MCF 10A (cell line): ENCODE measurements around the gene GLS. TPM values are rescaled to one million over a fixed set of nuclear protein-coding genes. Genes with fewer than 3 reads are reported as not detected.

Source experiments
- BruUV-seq: library from RNA; stranded (reverse); fragments of 400-500 nt; replicated peaks from 2 replicates; lab custom pipeline; 2021; lab: Mats Ljungman, UMichigan
- CTCF ChIA-PET: fragments of 300-600 bp; sonication (Branson Sonifier 250); formaldehyde crosslinking; extraction: SDS; loops from one replicate; lab custom pipeline; 2021; ENCODE audit warnings: antibody characterized with exemption, inconsistent platforms; lab: Yijun Ruan, JAX
- POLR2A ChIA-PET: fragments of 300-600, 350-650 bp; sonication (Branson Sonifier 250); formaldehyde crosslinking; extraction: SDS; loops from one replicate; lab custom pipeline; 2020; ENCODE audit warnings: antibody characterized with exemption, inconsistent platforms; lab: Yijun Ruan, JAX
- DNase-seq: peaks from one replicate; pipeline ENCODE4 v3.0.0-alpha.2; 2018; ENCODE audit not compliant: unreplicated experiment
- H3K27ac Mint-ChIP-seq: one replicate; pipeline ENCODE4 v1.8.0; 2022; ENCODE audit warnings: mild to moderate bottlenecking, low read depth, mixed read lengths; ENCODE audit not compliant: unreplicated experiment
- H3K27me3 Mint-ChIP-seq: one replicate; pipeline ENCODE4 v1.8.0; 2022; ENCODE audit warnings: mixed read lengths; ENCODE audit not compliant: insufficient read depth, unreplicated experiment
- H3K36me3 Mint-ChIP-seq: one replicate; pipeline ENCODE4 v1.8.0; 2022; ENCODE audit warnings: mild to moderate bottlenecking, moderate library complexity, mixed read lengths; ENCODE audit not compliant: insufficient read depth, unreplicated experiment
- H3K4me1 Mint-ChIP-seq: one replicate; pipeline ENCODE4 v1.8.0; 2022; ENCODE audit warnings: mixed read lengths; ENCODE audit not compliant: insufficient read depth, unreplicated experiment
- H3K4me3 Mint-ChIP-seq: one replicate; pipeline ENCODE4 v1.8.0; 2022; ENCODE audit warnings: mild to moderate bottlenecking, moderate library complexity, mixed read lengths; ENCODE audit not compliant: unreplicated experiment
- H3K9me3 Mint-ChIP-seq: one replicate; pipeline ENCODE4 v1.8.0; 2022; ENCODE audit warnings: mixed read lengths; ENCODE audit not compliant: unreplicated experiment
- CTCF ChIP-seq: fragments of 200-600 bp; IDR thresholded peaks from one replicate; pipeline ENCODE4 v1.8.0; 2022; ENCODE audit warnings: antibody characterized with exemption, mild to moderate bottlenecking; ENCODE audit not compliant: unreplicated experiment
- intact Hi-C: fragments of 100-400 bp; cut with micrococcal nuclease; formaldehyde crosslinking; loops from 2 replicates; pipeline ENCODE4 v1.14.1; 2022
- total RNA-seq: library from RNA; stranded (reverse); gene quantifications from 2 replicates; pipeline ENCODE4 v1.2.3, GENCODE V29; 2022

Gene GLS
- total RNA-seq, 1 experiment from 2014 or later: 121 TPM

GRCh38 chr2:190889175-190889943 lies 8.7 kb downstream of the GLS start:
- no peaks in the 10 kb centered on the region for H3K9me3 Mint-ChIP-seq
- peak overlapping the region; percentile 73 for H3K27ac Mint-ChIP-seq
- POLR2A ChIA-PET: interaction anchor here (0.9 to 5.1 kb wide), 4 partner anchors 7 to 27 kb away, joined by 3 to 53 read pairs (median 6); no protein-coding TSS in a partner anchor
- intact Hi-C loops: no loop called here
- H3K27me3 Mint-ChIP-seq: no peaks in the 10 kb centered on the region
- no peak overlapping the region for H3K4me3 Mint-ChIP-seq
- DNase-seq: no peak
- H3K4me1 Mint-ChIP-seq: peaks cover 37% of the 10 kb centered on the region
- TF ChIP-seq CTCF: no peak
- CTCF ChIA-PET: interaction anchor here (0.7 to 1.0 kb wide), 3 partner anchors 9 to 507 kb away, joined by 3 to 4 read pairs (median 4); partner anchors contain the start of gene GLS
- BruUV-seq: no TSS peak
- H3K36me3 Mint-ChIP-seq: no peaks in the 10 kb centered on the region

- TF ChIP-seq CTCF: no peak
- ChIA-PET POLR2A (interaction anchor here (5.1 kb wide), 1 partner anchor 9 kb away, joined by 53 read pairs; no protein-coding TSS in a partner anchor), CTCF (interaction anchor here (0.5 to 0.9 kb wide), 3 partner anchors 8 to 110 kb away, joined by 3 read pairs; no protein-coding TSS in a partner anchor)
- peaks cover 7% of the 10 kb centered on the region for H3K36me3 Mint-ChIP-seq
- no peaks in the 10 kb centered on the region for H3K9me3 Mint-ChIP-seq
- H3K27me3 Mint-ChIP-seq: no peaks in the 10 kb centered on the region
- H3K4me3 Mint-ChIP-seq: no peak overlapping the region
- peaks cover 33% of the 10 kb centered on the region for H3K4me1 Mint-ChIP-seq
- H3K27ac Mint-ChIP-seq: peak overlapping the region; percentile 60
- intact Hi-C loops: no loop called here
- no TSS peak for BruUV-seq
- DNase-seq: no peak
These were observed 10.8 kb downstream of the GLS start for GRCh38 chr2:190891372-190891771.

- POLR2A ChIA-PET: interaction anchor here (1.9 to 5.1 kb wide), 2 partner anchors 7 to 10 kb away, joined by 8 to 53 read pairs; no protein-coding TSS in a partner anchor
These were observed 11.3 kb downstream of the GLS start for GRCh38 chr2:190891889-190892288.

More at GRCh38 chr2:190891889-190892288, 11.3 kb downstream of the GLS start:
- H3K4me1 Mint-ChIP-seq: peaks cover 33% of the 10 kb centered on the region
- H3K27me3 Mint-ChIP-seq: no peaks in the 10 kb centered on the region
- no peak for TF ChIP-seq CTCF
- no peak for DNase-seq
- H3K9me3 Mint-ChIP-seq: no peaks in the 10 kb centered on the region
- BruUV-seq: no TSS peak
- CTCF ChIA-PET: interaction anchor here (0.6 to 1.2 kb wide), 2 partner anchors 38 to 41 kb away, joined by 3 to 5 read pairs; no protein-coding TSS in a partner anchor
- H3K36me3 Mint-ChIP-seq: peaks cover 12% of the 10 kb centered on the region
- H3K4me3 Mint-ChIP-seq: no peak overlapping the region
- intact Hi-C loops: no loop called here
- H3K27ac Mint-ChIP-seq: peak overlapping the region; percentile 60
